Measurements from ENCODE around the gene LPCAT1.

Gene LPCAT1

DNA sequence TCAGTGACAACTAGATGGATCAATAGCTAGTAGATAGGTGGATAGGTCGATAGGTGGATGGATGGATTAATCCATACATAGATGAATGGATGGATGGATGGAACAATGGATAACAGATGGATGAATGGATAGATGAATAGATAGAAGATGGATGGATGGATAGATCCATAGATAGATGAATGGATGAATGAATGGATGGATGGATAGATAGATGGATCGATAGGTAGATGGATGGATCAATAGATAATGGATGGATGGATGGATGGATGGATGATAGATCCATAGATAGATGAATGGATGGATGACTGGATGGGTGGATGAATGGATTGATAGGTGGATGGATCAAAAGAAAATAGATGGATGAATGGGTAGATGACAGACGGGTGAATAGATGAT lies 83.7 kb downstream of the LPCAT1 start:
- TF ChIP-seq, protein P1, sequence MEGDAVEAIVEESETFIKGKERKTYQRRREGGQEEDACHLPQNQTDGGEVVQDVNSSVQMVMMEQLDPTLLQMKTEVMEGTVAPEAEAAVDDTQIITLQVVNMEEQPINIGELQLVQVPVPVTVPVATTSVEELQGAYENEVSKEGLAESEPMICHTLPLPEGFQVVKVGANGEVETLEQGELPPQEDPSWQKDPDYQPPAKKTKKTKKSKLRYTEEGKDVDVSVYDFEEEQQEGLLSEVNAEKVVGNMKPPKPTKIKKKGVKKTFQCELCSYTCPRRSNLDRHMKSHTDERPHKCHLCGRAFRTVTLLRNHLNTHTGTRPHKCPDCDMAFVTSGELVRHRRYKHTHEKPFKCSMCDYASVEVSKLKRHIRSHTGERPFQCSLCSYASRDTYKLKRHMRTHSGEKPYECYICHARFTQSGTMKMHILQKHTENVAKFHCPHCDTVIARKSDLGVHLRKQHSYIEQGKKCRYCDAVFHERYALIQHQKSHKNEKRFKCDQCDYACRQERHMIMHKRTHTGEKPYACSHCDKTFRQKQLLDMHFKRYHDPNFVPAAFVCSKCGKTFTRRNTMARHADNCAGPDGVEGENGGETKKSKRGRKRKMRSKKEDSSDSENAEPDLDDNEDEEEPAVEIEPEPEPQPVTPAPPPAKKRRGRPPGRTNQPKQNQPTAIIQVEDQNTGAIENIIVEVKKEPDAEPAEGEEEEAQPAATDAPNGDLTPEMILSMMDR (IDR thresholded peaks at IDR 0.05; ENCODE audit: extremely low read depth, insufficient read depth, missing control alignments) = no peak
- no peak for DNase-seq (ENCODE audit: low spot score)
- in situ Hi-C loops (cut with MboI; ENCODE audit: low pct_unique_long_range_greater_than_20kb, low sequenced_read_pairs, unreplicated experiment) = no loop called here

DNA sequence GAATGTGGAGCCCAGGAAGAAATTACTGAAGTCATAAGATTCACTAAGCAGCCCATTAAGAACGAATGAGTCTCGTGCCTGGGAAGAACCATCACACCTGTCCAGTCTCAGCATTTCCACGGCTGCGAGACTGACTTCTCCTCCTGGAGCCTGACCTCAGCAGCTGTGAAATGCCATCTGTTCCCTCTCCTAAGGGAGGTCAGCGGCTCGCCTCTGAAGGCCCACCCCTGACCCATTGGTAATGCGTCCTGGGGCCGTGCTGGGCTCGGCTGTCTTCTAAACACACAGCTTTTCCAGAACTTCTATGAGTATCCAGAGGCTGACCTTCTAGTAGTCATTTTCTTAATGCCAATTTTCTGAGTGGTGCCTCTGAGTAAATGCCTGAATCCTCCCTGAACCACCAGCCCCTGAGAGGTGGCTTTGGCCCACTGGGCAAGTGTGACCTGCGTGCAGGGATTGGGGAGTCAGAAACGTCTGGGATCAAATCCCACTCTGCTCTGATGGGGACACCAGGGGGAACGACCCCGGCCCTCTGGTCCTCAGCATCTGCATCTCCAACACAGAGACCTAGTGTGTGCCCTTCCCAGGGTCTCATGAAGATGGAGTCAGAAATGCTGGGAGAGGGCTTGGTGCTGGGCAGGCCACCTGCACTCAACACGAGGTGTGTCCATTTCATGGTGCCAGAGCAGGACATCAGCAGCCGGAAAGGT lies 84.2 kb downstream of the LPCAT1 start:
- DNase-seq (ENCODE audit: low spot score) = no peak
- in situ Hi-C loops (cut with MboI; ENCODE audit: low pct_unique_long_range_greater_than_20kb, low sequenced_read_pairs, unreplicated experiment) = no loop called here
- TF ChIP-seq, protein P1 (IDR thresholded peaks at IDR 0.05; ENCODE audit: extremely low read depth, insufficient read depth, missing control alignments) = no peak

DNA sequence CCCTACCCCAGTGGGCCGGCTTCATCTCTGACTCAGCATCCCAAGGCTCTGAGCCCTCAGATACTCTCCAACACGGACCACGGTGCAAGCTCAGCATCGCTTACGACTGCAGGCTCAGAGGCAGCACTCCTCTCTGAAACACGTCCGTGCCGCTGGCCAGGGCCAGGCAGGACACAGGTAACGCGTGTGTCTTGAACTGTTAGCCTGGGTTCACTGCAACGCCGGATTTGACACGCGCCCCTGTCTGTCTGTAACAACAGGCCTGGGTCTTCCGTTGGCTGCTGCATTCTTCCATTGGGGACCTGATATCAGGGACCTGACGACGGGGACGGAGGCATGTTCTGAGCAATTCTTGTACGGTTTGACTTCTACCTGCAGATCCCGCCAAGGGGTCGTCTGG lies 84.9 kb downstream of the LPCAT1 start:
- TF ChIP-seq, protein P1 (IDR thresholded peaks at IDR 0.05; ENCODE audit: extremely low read depth, insufficient read depth, missing control alignments) = no peak
- in situ Hi-C loops (cut with MboI; ENCODE audit: low pct_unique_long_range_greater_than_20kb, low sequenced_read_pairs, unreplicated experiment) = no loop called here
- no peak for DNase-seq (ENCODE audit: low spot score)

DNA sequence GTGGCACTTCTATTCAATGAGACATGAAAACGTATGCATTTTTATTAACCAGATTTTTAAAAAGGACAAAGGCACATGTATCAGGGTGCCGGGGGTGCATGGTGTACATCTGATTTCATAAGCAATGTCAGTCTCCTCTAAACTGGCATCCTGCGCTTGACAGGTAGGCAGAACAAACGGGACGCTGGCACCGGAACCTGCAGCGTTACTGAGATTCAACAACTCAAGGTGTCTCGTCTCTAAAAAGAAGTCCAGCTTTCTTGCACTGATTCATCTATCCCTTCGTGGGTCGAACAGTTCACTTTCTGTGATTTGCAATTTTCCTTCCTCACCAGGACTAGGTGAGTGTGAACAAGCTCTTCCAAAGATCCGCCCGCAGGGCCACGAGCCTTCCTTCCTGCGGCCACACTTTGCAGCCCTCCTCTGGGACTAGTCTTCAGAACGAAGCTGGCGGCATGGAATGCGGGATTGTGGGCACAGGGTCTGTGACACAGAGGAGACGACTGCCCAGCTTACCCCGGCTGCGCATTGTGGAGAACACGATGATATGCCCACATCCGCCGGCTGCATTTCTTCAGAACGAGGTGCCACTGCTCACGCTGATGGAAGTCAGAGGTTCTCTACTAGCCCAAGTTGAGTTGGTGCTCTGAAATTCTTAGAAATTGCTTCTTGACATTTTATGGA lies 85.7 kb downstream of the LPCAT1 start:
- in situ Hi-C loops (cut with MboI; ENCODE audit: low pct_unique_long_range_greater_than_20kb, low sequenced_read_pairs, unreplicated experiment) = no loop called here
- no peak for DNase-seq (ENCODE audit: low spot score)
- TF ChIP-seq, protein P1 (IDR thresholded peaks at IDR 0.05; ENCODE audit: extremely low read depth, insufficient read depth, missing control alignments) = no peak

DNA sequence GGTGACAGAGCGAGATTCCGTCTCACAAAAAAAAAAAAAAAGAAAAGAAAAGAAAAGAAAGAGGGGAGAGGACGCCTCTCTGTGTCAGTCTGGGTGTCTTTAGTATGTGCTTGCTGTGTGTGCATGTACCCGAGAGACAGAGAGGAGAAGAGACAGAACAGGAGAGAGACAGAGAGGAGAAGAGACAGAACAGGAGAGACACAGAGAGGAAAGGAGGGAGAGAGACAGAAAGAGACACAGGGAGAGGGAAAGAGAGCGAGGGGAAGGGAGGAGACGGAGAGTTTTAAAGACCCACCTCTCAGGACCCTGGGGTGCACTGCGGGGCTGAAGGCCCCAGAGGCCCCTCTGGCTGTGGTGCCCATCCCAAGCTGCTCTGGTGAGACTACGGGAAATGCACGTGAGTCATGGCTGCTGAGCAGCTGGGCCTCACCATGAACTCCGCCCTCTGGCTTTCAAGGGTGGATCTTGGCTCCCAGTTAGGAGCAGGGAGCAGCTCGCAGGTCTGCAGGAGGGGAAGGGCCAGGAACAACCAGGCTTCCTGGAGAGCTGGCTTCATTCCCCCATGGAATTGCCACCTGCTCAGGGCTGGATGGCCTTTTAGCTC lies 86.4 kb downstream of the LPCAT1 start:
- TF ChIP-seq, protein P1 (IDR thresholded peaks at IDR 0.05; ENCODE audit: extremely low read depth, insufficient read depth, missing control alignments) = no peak
- in situ Hi-C loops (cut with MboI; ENCODE audit: low pct_unique_long_range_greater_than_20kb, low sequenced_read_pairs, unreplicated experiment) = no loop called here
- DNase-seq (ENCODE audit: low spot score) = no peak

DNA sequence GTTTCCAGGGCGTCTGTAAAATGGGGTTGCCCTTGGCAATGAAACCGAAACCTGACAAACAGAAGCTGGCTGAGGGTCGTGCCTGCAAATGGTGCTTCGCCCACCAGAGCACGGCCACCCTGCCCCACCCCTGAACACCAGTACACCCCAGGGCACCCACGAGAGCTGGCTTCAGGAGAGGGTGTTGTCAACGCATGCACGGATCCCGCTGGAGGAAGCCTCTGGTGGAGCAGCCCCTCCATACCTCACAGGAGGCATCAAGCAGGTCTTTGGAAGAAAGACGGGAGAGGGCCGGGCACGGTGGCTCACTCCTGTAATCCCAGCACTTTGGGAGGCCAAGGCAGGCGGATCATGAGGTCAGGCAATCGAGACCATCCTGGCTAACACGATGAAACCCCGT lies 87.1 kb downstream of the LPCAT1 start:
- in situ Hi-C loops (cut with MboI; ENCODE audit: low pct_unique_long_range_greater_than_20kb, low sequenced_read_pairs, unreplicated experiment) = no loop called here
- DNase-seq (ENCODE audit: low spot score) = no peak
- TF ChIP-seq, protein P1 (IDR thresholded peaks at IDR 0.05; ENCODE audit: extremely low read depth, insufficient read depth, missing control alignments) = no peak
